H1 (cell line): ENCODE measurements around the gene SND1. TPM values are rescaled to one million over a fixed set of nuclear protein-coding genes. Genes with fewer than 3 reads are reported as not detected.

ENCODE experiments used
- CTCF ChIA-PET: fragments of 300-600 bp; sonication (Branson Sonifier 250); formaldehyde crosslinking; loops from one replicate; lab custom pipeline; 2021; ENCODE audit not compliant: partially characterized antibody; lab: Charles Lee
- POLR2A ChIA-PET: fragments of 300-600 bp; sonication (Branson Sonifier 250); formaldehyde crosslinking; loops from one replicate; lab custom pipeline; 2021; ENCODE audit warnings: inconsistent platforms; ENCODE audit not compliant: partially characterized antibody; lab: Charles Lee
- DNase-seq, 2 experiments: peaks; one replicate each; pipeline versions ENCODE4 v3.0.0 to v3.0.0-alpha.2; 2010 to 2022; ENCODE audit warnings: low spot score in 2 of 2, low read depth in 1 of 2, mixed read lengths in 1 of 2
- FAIRE-seq: peaks from 2 replicates; lab custom pipeline; 2011; peaks lifted over from hg19 to GRCh38; lab: Jason Lieb, UNC
- H2AFZ ChIP-seq: 2 replicates; pipeline ENCODE4 v1.8.1; 2012; ENCODE audit warnings: low read length, inconsistent platforms
- H2AK5ac ChIP-seq: 2 replicates; pipeline ENCODE4 v1.6.1; 2013; ENCODE audit warnings: low read depth, low read length
- H2BK120ac ChIP-seq: replicated peaks from 2 replicates; pipeline ENCODE3; 2013; ENCODE audit warnings: low read depth, low read length, inconsistent platforms
- H2BK12ac ChIP-seq: 2 replicates; pipeline ENCODE4 v1.6.1; 2013; ENCODE audit warnings: low read depth, low read length
- H2BK15ac ChIP-seq: 2 replicates; pipeline ENCODE4 v1.6.1; 2013; ENCODE audit warnings: low read length
- H2BK20ac ChIP-seq: 2 replicates; pipeline ENCODE4 v1.6.1; 2013; ENCODE audit warnings: low read length
- H2BK5ac ChIP-seq: 2 replicates; pipeline ENCODE4 v1.6.1; 2013; ENCODE audit warnings: low read depth, low read length
- H3K14ac ChIP-seq: 2 replicates; pipeline ENCODE4 v1.6.1; 2013; ENCODE audit warnings: inconsistent platforms; ENCODE audit not compliant: insufficient read length
- H3K18ac ChIP-seq: 2 replicates; pipeline ENCODE4 v1.6.1; 2013; ENCODE audit warnings: low read length; ENCODE audit errors: extremely low read depth
- H3K23ac ChIP-seq: 2 replicates; pipeline ENCODE4 v1.6.1; 2013; ENCODE audit warnings: inconsistent platforms; ENCODE audit not compliant: insufficient read length
- H3K23me2 ChIP-seq: 2 replicates; pipeline ENCODE4 v1.6.1; 2013; ENCODE audit warnings: low read depth, low read length
- H3K27ac ChIP-seq: 2 replicates; pipeline ENCODE4 v1.6.1; 2011; ENCODE audit warnings: low read depth, low read length, inconsistent platforms
- H3K27me3 ChIP-seq, 4 experiments: replicated peaks in 1 of 4; 1 replicate in 1 of 4; 2 replicates in 3 of 4; pipeline versions ENCODE4 v1.6.1 to v1.8.1; 2011 to 2013; ENCODE audit warnings: low read length in 3 of 4, mild to moderate bottlenecking in 3 of 4, inconsistent platforms in 2 of 4, mixed read lengths in 2 of 4, moderate library complexity in 1 of 4; ENCODE audit not compliant: control insufficient read depth in 3 of 4, insufficient read depth in 3 of 4; ENCODE audit errors: extremely low read depth in 1 of 4
- H3K36me3 ChIP-seq, 4 experiments: 2 replicates each; pipeline versions ENCODE4 v1.6.1 to v1.8.1; 2011 to 2013; ENCODE audit warnings: mild to moderate bottlenecking in 4 of 4, low read length in 3 of 4, moderate library complexity in 2 of 4, control low read depth in 1 of 4, inconsistent platforms in 1 of 4; ENCODE audit not compliant: insufficient read depth in 4 of 4, control insufficient read depth in 2 of 4
- H3K4ac ChIP-seq: replicated peaks from 2 replicates; pipeline ENCODE3; 2013; ENCODE audit warnings: low read length, low read depth, mixed read lengths, inconsistent platforms; ENCODE audit not compliant: insufficient read length
- H3K4me1 ChIP-seq, 4 experiments: replicated peaks in 1 of 4; 1 replicate in 1 of 4; 2 replicates in 3 of 4; pipeline versions ENCODE4 v1.6.1 to v1.8.1; 2011 to 2013; ENCODE audit warnings: low read length in 3 of 4, inconsistent platforms in 2 of 4, mixed read lengths in 1 of 4; ENCODE audit not compliant: insufficient read depth in 4 of 4, control insufficient read depth in 3 of 4
- H3K4me2 ChIP-seq, 2 experiments: 2 replicates each; pipeline versions ENCODE4 v1.6.1 to v1.8.1; 2011 to 2013; ENCODE audit warnings: low read depth in 2 of 2, low read length in 2 of 2, control low read depth in 1 of 2, inconsistent platforms in 1 of 2, mild to moderate bottlenecking in 1 of 2; ENCODE audit not compliant: insufficient read depth in 1 of 2
- H3K4me3 ChIP-seq, 4 experiments: fragments of 200-600, 300-600 bp in 1 of 4; sonication (generic), shearing (Covaris generic), sonication (Bioruptor Twin) in 1 of 4; 2 replicates each; pipeline versions ENCODE4 v1.5.1 to v1.8.1; 2011 to 2016; ENCODE audit warnings: low read length in 4 of 4, low read depth in 3 of 4, control low read depth in 2 of 4, inconsistent platforms in 2 of 4, mild to moderate bottlenecking in 2 of 4, mixed read lengths in 1 of 4, moderate library complexity in 1 of 4; ENCODE audit not compliant: insufficient read depth in 2 of 4; ENCODE audit errors: extremely low read depth in 1 of 4
- H3K56ac ChIP-seq: replicated peaks from 2 replicates; pipeline ENCODE3; 2013; ENCODE audit warnings: low read depth, mild to moderate bottlenecking, mixed read lengths, low read length, inconsistent platforms; ENCODE audit not compliant: insufficient read length
- H3K79me1 ChIP-seq: 2 replicates; pipeline ENCODE4 v1.6.1; 2013; ENCODE audit warnings: low read depth, low read length, control low read depth
- H3K79me2 ChIP-seq, 2 experiments: 2 replicates each; pipeline versions ENCODE4 v1.6.1 to v1.8.1; 2012 to 2013; ENCODE audit warnings: low read length in 2 of 2, mild to moderate bottlenecking in 2 of 2, inconsistent platforms in 1 of 2; ENCODE audit not compliant: insufficient read depth in 2 of 2, control insufficient read depth in 1 of 2
- H3K9ac ChIP-seq, 4 experiments: replicated peaks in 1 of 4; 1 replicate in 1 of 4; 2 replicates in 3 of 4; pipeline versions ENCODE4 v1.6.1 to v1.8.1; 2011 to 2013; ENCODE audit warnings: low read depth in 3 of 4, low read length in 3 of 4, control low read depth in 2 of 4, mild to moderate bottlenecking in 2 of 4, moderate library complexity in 2 of 4, inconsistent platforms in 1 of 4; ENCODE audit errors: extremely low read depth in 1 of 4
- H3K9me3 ChIP-seq, 2 experiments: 2 replicates each; pipeline versions ENCODE4 v1.6.1 to v1.8.1; 2012 to 2013; ENCODE audit warnings: mild to moderate bottlenecking in 2 of 2, moderate library complexity in 2 of 2, control low read depth in 1 of 2, inconsistent platforms in 1 of 2, low read depth in 1 of 2, low read length in 1 of 2, mixed read lengths in 1 of 2; ENCODE audit not compliant: insufficient read depth in 2 of 2
- H4K20me1 ChIP-seq, 2 experiments: replicated peaks in 1 of 2; 2 replicates each; pipeline versions ENCODE3 to v1.8.1; 2011 to 2013; ENCODE audit warnings: inconsistent platforms in 2 of 2, low read length in 2 of 2, mild to moderate bottlenecking in 1 of 2; ENCODE audit not compliant: insufficient read depth in 2 of 2, control insufficient read depth in 1 of 2
- H4K5ac ChIP-seq: 2 replicates; pipeline ENCODE4 v1.6.1; 2013; ENCODE audit warnings: low read length, low read depth, mixed read lengths, inconsistent platforms; ENCODE audit not compliant: insufficient read length
- H4K8ac ChIP-seq: 2 replicates; pipeline ENCODE4 v1.8.0; 2013; ENCODE audit warnings: mild to moderate bottlenecking, moderate library complexity, low read length, inconsistent platforms; ENCODE audit not compliant: insufficient read depth; ENCODE audit errors: extremely low read depth
- H4K91ac ChIP-seq: replicated peaks from 2 replicates; pipeline ENCODE3; 2013; ENCODE audit warnings: low read length, mixed read lengths, inconsistent platforms; ENCODE audit not compliant: insufficient read length
- CEBPB ChIP-seq: IDR thresholded peaks from 2 replicates; pipeline ENCODE4 v1.6.1; 2012; ENCODE audit warnings: low read depth, low read length
- CREB1 ChIP-seq: IDR thresholded peaks from 2 replicates; pipeline ENCODE4 v1.6.1; 2012; ENCODE audit warnings: inconsistent platforms
- JUN ChIP-seq: IDR thresholded peaks from 2 replicates; pipeline ENCODE4 v1.6.1; 2011; ENCODE audit warnings: low read depth, mild to moderate bottlenecking, improper control_type of control experiment, low read length
- SP2 ChIP-seq: IDR thresholded peaks from 2 replicates; pipeline ENCODE4 v1.6.1; 2012; ENCODE audit warnings: mild to moderate bottlenecking, low read length, inconsistent platforms
- WGBS, 2 experiments: shearing (Covaris generic) in 1 of 2; methylation state at CpG; one replicate each; pipeline versions ENCODE4 v1.1.6 to v1.1.7; 2013 to 2015; ENCODE audit warnings: low lambda C conversion rate in 2 of 2, mixed read lengths in 2 of 2, inconsistent platforms in 1 of 2, low coverage in 1 of 2, missing lambda C conversion rate in 1 of 2; ENCODE audit not compliant: insufficient replicate concordance in 2 of 2, insufficient coverage in 1 of 2, insufficient read length in 1 of 2; ENCODE audit errors: extremely low coverage in 1 of 2, missing lambda C conversion rate in 1 of 2; 5-methylcytosine and 5-hydroxymethylcytosine counted together
- polyA plus RNA-seq, 7 experiments: library from polyadenylated mRNA; depleted of rRNA in 3 of 7; stranded (reverse) in 5 of 7; unstranded in 2 of 7; fragments of >200 nt in 5 of 7; fragments of 200-250 nt in 2 of 7; gene quantifications; 1 replicate in 5 of 7; 2 replicates in 1 of 7; 4 replicates in 1 of 7; pipeline versions ENCODE4 v1.2.1 to v1.2.3, GENCODE V29; 2011 to 2013; ENCODE audit warnings: missing spikeins in 2 of 7, mixed read lengths in 2 of 7
- total RNA-seq: library from RNA; stranded (reverse); fragmentation: NEBNext Ultra II Directional; extraction: Animal tissue kit (Norgen Biotek cat#: 25700); gene quantifications from 2 replicates; pipeline ENCODE4 v1.2.1, GENCODE V29; 2021
- TF ChIP-seq, protein P1 (sequence below), 3 experiments: IDR thresholded peaks; 1 replicate in 2 of 3; 2 replicates in 1 of 3; pipeline versions ENCODE4 v1.5.1 to v1.6.1; 2011; ENCODE audit warnings: low read length in 3 of 3, mild to moderate bottlenecking in 3 of 3, inconsistent platforms in 2 of 3, low read depth in 1 of 3, moderate library complexity in 1 of 3; ENCODE audit not compliant: insufficient read depth in 1 of 3; ENCODE audit errors: control extremely low read depth in 1 of 3

Gene SND1
- total and polyA plus RNA-seq, 2 of the 8 experiments (the other 6 are each of a cell fraction or from before 2014, with no cell fraction given) = 122 to 290 TPM

DNA sequence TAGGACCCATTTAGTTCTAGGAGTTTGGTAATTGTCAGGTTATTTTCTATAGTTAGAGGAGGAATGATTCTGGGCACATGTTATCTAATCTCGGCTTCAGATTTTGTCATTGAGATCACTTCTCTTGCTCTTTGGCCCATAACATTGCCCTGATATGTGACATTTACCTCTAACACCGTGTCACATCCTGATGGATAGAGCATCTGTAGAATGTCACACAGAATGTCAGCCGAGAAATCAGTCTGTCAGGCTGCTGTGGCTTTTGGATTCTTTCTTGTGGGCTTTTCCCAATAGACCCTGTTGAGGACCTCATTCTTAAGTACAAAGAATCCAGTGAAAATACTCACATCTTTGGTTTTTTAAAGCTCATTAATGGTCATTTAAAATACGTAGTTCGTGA is 236.8 kb downstream of the SND1 start:
- ChIA-PET POLR2A (no interaction called here), CTCF (interaction anchor here (0.8 to 1.1 kb wide), 2 partner anchors 14 to 180 kb away, joined by 3 read pairs; no protein-coding TSS in a partner anchor)
- Histone ChIP-seq H4K5ac (no peak overlapping the region), H3K9ac (no peak overlapping the region), H3K14ac (no peak overlapping the region), H3K23ac (no peak overlapping the region), H4K20me1 (peaks cover 2% of the 10 kb centered on the region in 2 experiments), H3K4me1 (peaks cover 0 to 20% (median 5%) of the 10 kb centered on the region in 4 experiments; a peak in 3 of 7 replicates), H2BK20ac (no peak overlapping the region), H3K79me1 (no peaks in the 10 kb centered on the region; the same call in 1 of the 2 replicates), H2BK12ac (no peak overlapping the region), H4K8ac (no peak overlapping the region), H3K4me2 (no peak overlapping the region), H3K23me2 (no peaks in the 10 kb centered on the region), H3K27me3 (no peaks in the 10 kb centered on the region)
- 89% methylated on average over 5 of the region's 5 CpGs; no CpG with 5 or more reads in 1 of the 2 experiments for WGBS, 2 experiments
- no peak for DNase-seq
- TF ChIP-seq JUN = no peak
- TF ChIP-seq SP2 = no peak
- no peak for TF ChIP-seq CREB1
- no peak for TF ChIP-seq CEBPB
- TF ChIP-seq, protein P1, sequence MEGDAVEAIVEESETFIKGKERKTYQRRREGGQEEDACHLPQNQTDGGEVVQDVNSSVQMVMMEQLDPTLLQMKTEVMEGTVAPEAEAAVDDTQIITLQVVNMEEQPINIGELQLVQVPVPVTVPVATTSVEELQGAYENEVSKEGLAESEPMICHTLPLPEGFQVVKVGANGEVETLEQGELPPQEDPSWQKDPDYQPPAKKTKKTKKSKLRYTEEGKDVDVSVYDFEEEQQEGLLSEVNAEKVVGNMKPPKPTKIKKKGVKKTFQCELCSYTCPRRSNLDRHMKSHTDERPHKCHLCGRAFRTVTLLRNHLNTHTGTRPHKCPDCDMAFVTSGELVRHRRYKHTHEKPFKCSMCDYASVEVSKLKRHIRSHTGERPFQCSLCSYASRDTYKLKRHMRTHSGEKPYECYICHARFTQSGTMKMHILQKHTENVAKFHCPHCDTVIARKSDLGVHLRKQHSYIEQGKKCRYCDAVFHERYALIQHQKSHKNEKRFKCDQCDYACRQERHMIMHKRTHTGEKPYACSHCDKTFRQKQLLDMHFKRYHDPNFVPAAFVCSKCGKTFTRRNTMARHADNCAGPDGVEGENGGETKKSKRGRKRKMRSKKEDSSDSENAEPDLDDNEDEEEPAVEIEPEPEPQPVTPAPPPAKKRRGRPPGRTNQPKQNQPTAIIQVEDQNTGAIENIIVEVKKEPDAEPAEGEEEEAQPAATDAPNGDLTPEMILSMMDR (IDR thresholded peaks at IDR 0.05; ENCODE audit: control extremely low read depth in 1 of 3, insufficient read depth in 1 of 3, low read depth in 1 of 3, low read length in 3 of 3) = no peak
- TF ChIP-seq, all 59 proteins: peak for 0
- H3K4me3 ChIP-seq = no peak overlapping the region
- H2BK5ac ChIP-seq = no peak overlapping the region
- H3K56ac ChIP-seq = no peak overlapping the region
- H2BK120ac ChIP-seq = no peak overlapping the region
- no peak overlapping the region for H2AK5ac ChIP-seq
- H3K36me3 ChIP-seq = peaks cover 0 to 26% (median 9%) of the 10 kb centered on the region in 4 experiments; a peak in 5 of 8 replicates
- no peaks in the 10 kb centered on the region for H3K9me3 ChIP-seq
- no peak overlapping the region for H3K18ac ChIP-seq
- no peak overlapping the region for H3K4ac ChIP-seq
- H3K79me2 ChIP-seq = peaks cover 0 to 5% of the 10 kb centered on the region in 2 experiments; a peak in 2 of 4 replicates
- FAIRE-seq = no peak
- no peak overlapping the region for H2AFZ ChIP-seq
- H3K27ac ChIP-seq = no peak overlapping the region
- H2BK15ac ChIP-seq = no peak overlapping the region
- no peak overlapping the region for H4K91ac ChIP-seq
